Stimulated activated CD8-positive, alpha-beta memory T cell treated with anti-CD3 and anti-CD28 coated beads, Interleukin-4, amount 100 ng/mL, for 1 hour (primary cell): ENCODE data around the gene FOXN3.

ENCODE experiments used
- DNase-seq, 2 donors: peaks; one replicate each; pipeline ENCODE4 v3.0.0-alpha.2; 2020; ENCODE audit warnings: low read depth in 2 of 2, low spot score in 1 of 2

The FOXN3 gene

GRCh38 chr14:89384636-89385035 is 32.4 kb downstream of the FOXN3 start:
- no peak for DNase-seq

- DNase-seq, result no peak
These were observed 33.0 kb downstream of the FOXN3 start for GRCh38 chr14:89384023-89384422.

- DNase-seq, result no peak
These were observed 33.9 kb downstream of the FOXN3 start for GRCh38 chr14:89382901-89383845.

GRCh38 chr14:89382487-89382886 is 34.5 kb downstream of the FOXN3 start:
- no peak for DNase-seq

- no peak for DNase-seq
These were observed 36.9 kb downstream of the FOXN3 start for GRCh38 chr14:89379891-89380820.

- no peak for DNase-seq
These were observed 38.0 kb downstream of the FOXN3 start for GRCh38 chr14:89379006-89379405.

GRCh38 chr14:89378119-89378518 is 38.9 kb downstream of the FOXN3 start:
- DNase-seq, result no peak

- DNase-seq, result no peak
These were observed 39.5 kb downstream of the FOXN3 start for GRCh38 chr14:89377544-89377943.

- no peak for DNase-seq
These were observed 42.1 kb downstream of the FOXN3 start for GRCh38 chr14:89374908-89375307.

- no peak for DNase-seq
These were observed 43.8 kb downstream of the FOXN3 start for GRCh38 chr14:89373185-89373584.

- DNase-seq, result no peak
These were observed 44.5 kb downstream of the FOXN3 start for GRCh38 chr14:89372512-89372883.

- DNase-seq, result no peak
These were observed 45.2 kb downstream of the FOXN3 start for GRCh38 chr14:89371585-89372511.

GRCh38 chr14:89370781-89371180 is 46.3 kb downstream of the FOXN3 start:
- DNase-seq, result no peak

GRCh38 chr14:89370381-89370780 is 46.7 kb downstream of the FOXN3 start:
- DNase-seq, result no peak

- DNase-seq, result no peak
These were observed 47.4 kb downstream of the FOXN3 start for GRCh38 chr14:89369656-89370055.

GRCh38 chr14:89368490-89369477 is 48.2 kb downstream of the FOXN3 start:
- DNase-seq, result no peak

GRCh38 chr14:89367779-89368120 is 49.3 kb downstream of the FOXN3 start:
- DNase-seq, result no peak

GRCh38 chr14:89366864-89367778 is 49.9 kb downstream of the FOXN3 start:
- DNase-seq, result no peak
